HT-29 (cell line): ENCODE results near the gene LEP. TPM values are rescaled to one million over a fixed set of nuclear protein-coding genes. Genes with fewer than 3 reads are reported as not detected.
A peak's percentile ranks its signal among the peaks of the same experiment; 100 is the strongest.

Experiments used
- DNase-seq: peaks from one replicate; pipeline ENCODE4 v3.0.0-alpha.2; 2015; ENCODE audit warnings: low spot score
- total RNA-seq: library from RNA; depleted of rRNA; stranded (reverse); fragments of >200 nt; shearing (Covaris generic); gene quantifications from 2 replicates; pipeline ENCODE4 v1.2.3, GENCODE V29; 2014

Gene LEP
- total RNA-seq, 1 experiment from 2014 or later: not detected

- no peak for DNase-seq
These were observed 3.8 kb downstream of the LEP start for GRCh38 chr7:128244861-128245260.

- no peak for DNase-seq
These were observed 6.0 kb downstream of the LEP start for GRCh38 chr7:128247108-128247507.

- peak; percentile 44 for DNase-seq
These were observed 6.6 kb downstream of the LEP start for GRCh38 chr7:128247640-128248194.

- DNase-seq: no peak
These were observed 10.3 kb downstream of the LEP start for GRCh38 chr7:128251337-128251736.

- DNase-seq: no peak
These were observed 12.6 kb downstream of the LEP start for GRCh38 chr7:128253701-128254100.

GRCh38 chr7:128254470-128254869 is 13.4 kb downstream of the LEP start:
- no peak for DNase-seq

- no peak for DNase-seq
These were observed 14.2 kb downstream of the LEP start for GRCh38 chr7:128255271-128255670.

- DNase-seq: no peak
These were observed 16.4 kb downstream of the LEP start for GRCh38 chr7:128257458-128257857.

GRCh38 chr7:128259131-128260061 is 18.3 kb downstream of the LEP start:
- DNase-seq: peak; percentile 92

GRCh38 chr7:128260069-128260795 is 19.2 kb downstream of the LEP start:
- no peak for DNase-seq

- no peak for DNase-seq
These were observed 21.4 kb downstream of the LEP start for GRCh38 chr7:128262273-128263028.

GRCh38 chr7:128263420-128263819 is 22.3 kb downstream of the LEP start:
- DNase-seq: no peak

GRCh38 chr7:128264477-128264876 is 23.4 kb downstream of the LEP start:
- peak; percentile 23 for DNase-seq

- no peak for DNase-seq
These were observed 24.3 kb downstream of the LEP start for GRCh38 chr7:128265156-128265905.

- no peak for DNase-seq
These were observed 24.8 kb downstream of the LEP start for GRCh38 chr7:128265906-128266300.

GRCh38 chr7:128266529-128266882 is 25.4 kb downstream of the LEP start:
- DNase-seq: no peak

- DNase-seq: peak; percentile 54
These were observed 26.0 kb downstream of the LEP start for GRCh38 chr7:128266883-128267594.

GRCh38 chr7:128267595-128267924 is 26.5 kb downstream of the LEP start:
- DNase-seq: no peak

- no peak for DNase-seq
These were observed 27.2 kb downstream of the LEP start for GRCh38 chr7:128268233-128268632.

- DNase-seq: no peak
These were observed 29.8 kb downstream of the LEP start for GRCh38 chr7:128270826-128271272.
